Gastroesophageal sphincter (tissue), 4 donors: ENCODE measurements around the gene ECHDC3. TPM values are rescaled to one million over a fixed set of nuclear protein-coding genes. Genes with fewer than 3 reads are reported as not detected.

Experiments used
- ATAC-seq: fragments of 150-250 bp; one replicate; pipeline ENCODE4 v1.9.1; 2016; ENCODE audit warnings: mild to moderate bottlenecking, moderate library complexity
- H3K27ac ChIP-seq, 4 donors: fragments of 200-600 bp; sonication (generic) in 3 of 4; 1 replicate in 3 of 4; 2 replicates in 1 of 4; pipeline ENCODE4 v1.5.1; 2016 to 2019
- H3K27me3 ChIP-seq: fragments of 200-600 bp; sonication (generic); one replicate; pipeline ENCODE4 v1.5.1; 2019
- H3K36me3 ChIP-seq, 2 donors: fragments of 200-600 bp; sonication (generic); one replicate each; pipeline ENCODE4 v1.5.1; 2019; ENCODE audit warnings: control low read depth in 1 of 2
- H3K4me1 ChIP-seq, 3 donors: fragments of 200-600 bp; sonication (generic); 1 replicate in 2 of 3; 2 replicates in 1 of 3; pipeline ENCODE4 v1.5.1; 2016 to 2019; ENCODE audit warnings: control low read depth in 2 of 3
- H3K4me3 ChIP-seq, 2 donors: fragments of 200-600 bp; sonication (generic); one replicate each; pipeline ENCODE4 v1.5.1; 2019; ENCODE audit warnings: mild to moderate bottlenecking in 1 of 2, moderate library complexity in 1 of 2
- H3K9me3 ChIP-seq, 3 donors: fragments of 200-600 bp; sonication (generic); one replicate each; pipeline ENCODE4 v1.5.1; 2017 to 2019; ENCODE audit warnings: control low read depth in 2 of 3
- EP300 ChIP-seq: sonication (generic); formaldehyde crosslinking; IDR thresholded peaks from one replicate; pipeline ENCODE4 v1.6.1; 2017; ENCODE audit warnings: antibody characterized with exemption, mild to moderate bottlenecking
- POLR2A ChIP-seq, 2 donors: fragments of 450-650 bp; IDR thresholded peaks; one replicate each; pipeline ENCODE4 v1.6.1; 2017; ENCODE audit warnings: antibody characterized with exemption in 2 of 2, mild to moderate bottlenecking in 2 of 2, moderate library complexity in 1 of 2
- POLR2AphosphoS5 ChIP-seq: sonication (generic); formaldehyde crosslinking; IDR thresholded peaks from one replicate; pipeline ENCODE4 v1.6.1; 2017; ENCODE audit warnings: antibody characterized with exemption
- whole genome bisulfite sequencing, 2 donors: methylation state at CpG; one replicate each; pipeline ENCODE4 v1.1.5; 2018; ENCODE audit warnings: low coverage in 1 of 2; 5-methylcytosine and 5-hydroxymethylcytosine counted together
- total RNA-seq, 4 donors: library from RNA; depleted of rRNA; stranded (reverse); fragments of >200 nt; gene quantifications; one replicate each; pipeline ENCODE4 v1.1.0, GENCODE V29; 2016
- TF ChIP-seq, protein P1 (sequence below), 4 experiments: fragments of 200-600 bp in 2 of 4; fragments of 450-650 bp in 2 of 4; sonication (generic) in 1 of 4; IDR thresholded peaks; one replicate each; pipeline ENCODE4 v1.5.1; 2017 to 2019; ENCODE audit warnings: antibody characterized with exemption in 4 of 4, mild to moderate bottlenecking in 2 of 4, moderate library complexity in 2 of 4

ECHDC3 gene
- total RNA-seq, 4 donors from 2014 or later = 7.3 to 19.3 (median 14.0) TPM

DNA sequence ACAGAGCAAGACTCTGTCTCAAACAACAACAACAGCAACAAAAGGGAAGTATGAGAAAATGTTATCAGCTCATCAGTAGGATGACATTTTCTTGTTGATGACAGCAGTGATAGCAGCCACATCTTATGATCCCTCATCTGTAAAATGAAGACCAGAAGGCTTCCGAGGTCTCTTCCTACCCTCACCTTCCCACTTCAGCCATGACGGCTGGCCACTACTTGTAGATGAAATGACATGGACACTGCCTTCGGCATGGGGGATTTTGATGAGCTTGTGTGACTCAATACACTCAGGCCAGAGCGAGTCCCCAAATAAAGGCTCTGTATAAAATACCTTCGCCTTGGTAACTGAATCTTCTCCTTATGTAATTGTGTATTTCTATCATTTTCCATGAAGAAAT lies 6.7 kb downstream of the ECHDC3 start:
- Histone ChIP-seq H3K9me3 (no peaks in the 10 kb centered on the region), H3K4me3 (no peak overlapping the region), H3K27me3 (no peaks in the 10 kb centered on the region), H3K36me3 (peaks cover 0 to 50% of the 10 kb centered on the region in 2 donors), H3K4me1 (peaks cover 0 to 6% (median 0%) of the 10 kb centered on the region in 3 donors), H3K27ac (no peak overlapping the region)
- TF ChIP-seq EP300 (no peak), POLR2A (IDR thresholded peaks at IDR 0.05) (no peak), POLR2AphosphoS5 (no peak)
- TF ChIP-seq, protein P1, sequence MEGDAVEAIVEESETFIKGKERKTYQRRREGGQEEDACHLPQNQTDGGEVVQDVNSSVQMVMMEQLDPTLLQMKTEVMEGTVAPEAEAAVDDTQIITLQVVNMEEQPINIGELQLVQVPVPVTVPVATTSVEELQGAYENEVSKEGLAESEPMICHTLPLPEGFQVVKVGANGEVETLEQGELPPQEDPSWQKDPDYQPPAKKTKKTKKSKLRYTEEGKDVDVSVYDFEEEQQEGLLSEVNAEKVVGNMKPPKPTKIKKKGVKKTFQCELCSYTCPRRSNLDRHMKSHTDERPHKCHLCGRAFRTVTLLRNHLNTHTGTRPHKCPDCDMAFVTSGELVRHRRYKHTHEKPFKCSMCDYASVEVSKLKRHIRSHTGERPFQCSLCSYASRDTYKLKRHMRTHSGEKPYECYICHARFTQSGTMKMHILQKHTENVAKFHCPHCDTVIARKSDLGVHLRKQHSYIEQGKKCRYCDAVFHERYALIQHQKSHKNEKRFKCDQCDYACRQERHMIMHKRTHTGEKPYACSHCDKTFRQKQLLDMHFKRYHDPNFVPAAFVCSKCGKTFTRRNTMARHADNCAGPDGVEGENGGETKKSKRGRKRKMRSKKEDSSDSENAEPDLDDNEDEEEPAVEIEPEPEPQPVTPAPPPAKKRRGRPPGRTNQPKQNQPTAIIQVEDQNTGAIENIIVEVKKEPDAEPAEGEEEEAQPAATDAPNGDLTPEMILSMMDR (IDR thresholded peaks at IDR 0.05) = no peak
- 64 to 68% methylated on average over 4 to 5 of the region's 5 CpGs for WGBS, 2 donors
- ATAC-seq = no peak

DNA sequence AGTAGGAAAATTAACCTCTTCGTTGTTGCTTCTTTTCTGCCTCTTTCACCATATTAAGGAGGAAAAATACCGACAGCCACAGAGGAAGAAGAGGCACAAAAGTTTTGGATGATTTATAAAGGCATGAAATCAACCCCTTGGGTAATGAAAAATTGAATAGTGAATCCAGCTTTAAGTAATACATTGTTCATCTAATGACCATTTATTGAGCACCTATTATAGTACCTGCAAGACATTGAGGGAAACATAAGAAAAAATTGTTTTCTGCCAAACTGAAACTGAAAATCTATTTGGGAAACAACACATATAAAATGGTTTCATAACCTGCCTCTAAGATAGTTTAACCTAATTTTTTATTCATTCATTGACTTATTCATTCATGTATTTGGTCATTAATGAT lies 8.2 kb downstream of the ECHDC3 start:
- 83 to 100% methylated on average over 2 of the region's 2 CpGs for WGBS, 2 donors
- TF ChIP-seq, protein P1 (IDR thresholded peaks at IDR 0.05) = no peak
- TF ChIP-seq POLR2AphosphoS5 (no peak), POLR2A (IDR thresholded peaks at IDR 0.05) (no peak), EP300 (no peak)
- H3K36me3 ChIP-seq = peaks cover 0 to 60% of the 10 kb centered on the region in 2 donors

GRCh38 chr10:11754173-11754572 lies 12.0 kb downstream of the ECHDC3 start:
- H3K9me3 ChIP-seq = no peaks in the 10 kb centered on the region
- H3K4me1 ChIP-seq = peaks cover 0 to 20% (median 6%) of the 10 kb centered on the region in 3 donors
- H3K27ac ChIP-seq = no peak overlapping the region
- no peak overlapping the region for H3K4me3 ChIP-seq
- no peak for ATAC-seq
- no peaks in the 10 kb centered on the region for H3K27me3 ChIP-seq
- TF ChIP-seq POLR2A (IDR thresholded peaks at IDR 0.05) (no peak), EP300 (no peak), POLR2AphosphoS5 (no peak)
- TF ChIP-seq, protein P1 (IDR thresholded peaks at IDR 0.05) = no peak
- H3K36me3 ChIP-seq = peaks cover 0 to 65% of the 10 kb centered on the region in 2 donors
- 0% methylated on average over 1 of the region's 1 CpG for WGBS, 2 donors

More for the DNA sequence above, 8.2 kb downstream of the ECHDC3 start:
- Histone ChIP-seq H3K9me3 (no peaks in the 10 kb centered on the region), H3K27me3 (no peaks in the 10 kb centered on the region), H3K4me1 (peaks cover 0 to 6% (median 0%) of the 10 kb centered on the region in 3 donors), H3K27ac (no peak overlapping the region), H3K4me3 (no peak overlapping the region)
- no peak for ATAC-seq

DNA sequence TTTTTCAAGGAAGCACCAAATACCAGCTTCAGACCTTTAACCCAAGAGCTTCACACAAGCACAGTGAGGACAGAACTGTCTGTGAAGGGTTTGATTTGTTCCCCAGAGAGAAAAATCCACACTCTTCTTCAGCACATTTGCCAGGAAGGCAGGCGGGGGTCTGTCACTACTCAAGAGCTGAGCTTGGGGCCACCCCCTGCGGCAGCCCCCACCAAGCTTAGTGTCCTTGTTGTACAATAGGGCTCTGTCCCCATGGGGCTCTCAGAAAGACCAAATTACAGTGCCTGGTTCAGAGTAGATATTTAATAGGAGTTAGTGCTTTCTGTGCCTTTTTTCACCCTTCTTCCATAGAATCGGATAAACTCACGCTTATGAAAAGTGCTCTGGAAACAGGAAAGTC lies 12.4 kb downstream of the ECHDC3 start:
- Histone ChIP-seq H3K4me1 (peaks cover 0 to 20% (median 6%) of the 10 kb centered on the region in 3 donors), H3K27me3 (no peaks in the 10 kb centered on the region), H3K4me3 (no peak overlapping the region), H3K36me3 (peaks cover 0 to 61% of the 10 kb centered on the region in 2 donors), H3K9me3 (no peaks in the 10 kb centered on the region), H3K27ac (no peak overlapping the region)
- TF ChIP-seq, protein P1 (IDR thresholded peaks at IDR 0.05) = no peak
- TF ChIP-seq POLR2A (IDR thresholded peaks at IDR 0.05) (no peak), EP300 (no peak), POLR2AphosphoS5 (no peak)
- ATAC-seq = no peak
- WGBS, 2 donors = 82 to 100% methylated on average over 2 to 3 of the region's 4 CpGs

DNA sequence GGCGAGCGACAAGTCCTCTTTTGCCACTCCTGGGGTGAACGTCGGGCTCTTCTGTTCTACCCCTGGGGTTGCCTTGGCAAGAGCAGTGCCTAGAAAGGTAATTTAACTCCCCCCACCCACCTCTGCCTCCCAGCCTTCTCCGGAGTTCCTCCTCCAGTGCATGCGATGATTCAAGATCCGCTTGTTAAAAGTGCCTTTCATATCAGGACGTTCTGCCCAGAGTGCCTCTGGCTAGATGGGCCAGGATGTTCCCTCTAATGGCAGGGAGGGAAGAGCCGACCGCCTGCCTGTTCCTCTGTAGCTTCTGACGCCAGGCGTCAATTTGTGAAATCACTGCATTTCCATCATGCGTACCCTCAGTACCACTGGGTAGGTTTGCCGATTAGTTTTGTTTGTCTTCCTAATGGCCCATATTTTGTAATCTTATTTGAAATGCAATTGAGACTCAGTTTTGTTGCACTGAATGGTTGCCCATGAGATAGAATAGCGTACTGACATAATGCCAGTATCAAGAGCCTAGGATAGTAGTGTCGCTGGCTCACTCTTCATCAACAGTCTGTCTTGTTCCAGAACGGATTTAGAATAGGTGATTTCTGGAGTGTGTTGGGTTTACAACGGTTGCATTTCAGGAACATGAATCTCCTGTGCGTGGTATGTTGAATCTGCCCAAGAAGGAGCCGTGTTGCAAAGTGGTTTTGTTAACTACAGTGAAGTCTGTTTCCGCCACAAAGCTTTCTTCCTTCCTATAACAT lies 13.5 kb downstream of the ECHDC3 start:
- Histone ChIP-seq H3K27me3 (no peaks in the 10 kb centered on the region), H3K4me3 (no peak overlapping the region), H3K36me3 (peaks cover 0 to 62% of the 10 kb centered on the region in 2 donors), H3K9me3 (no peaks in the 10 kb centered on the region), H3K4me1 (peaks cover 0 to 20% (median 6%) of the 10 kb centered on the region in 3 donors), H3K27ac (no peak overlapping the region)
- WGBS, 2 donors = 87 to 90% methylated on average over 13 to 17 of the region's 21 CpGs
- no peak for ATAC-seq
- TF ChIP-seq POLR2A (IDR thresholded peaks at IDR 0.05) (no peak), POLR2AphosphoS5 (no peak), EP300 (no peak)
- TF ChIP-seq, protein P1 (IDR thresholded peaks at IDR 0.05) = no peak
